Measurements from ENCODE around the gene JAGN1. TPM values are rescaled to one million over a fixed set of nuclear protein-coding genes. Genes with fewer than 3 reads are reported as not detected.
A peak's percentile ranks its signal among the peaks of the same experiment; 100 is the strongest.
"Not testable (repeated sequence)": the region's sequence is repeated elsewhere in the genome, so short reads cannot be mapped to it uniquely, and the experiment has no call there.

JAGN1 gene
- polyA plus RNA-seq, result 46.4 TPM

DNA sequence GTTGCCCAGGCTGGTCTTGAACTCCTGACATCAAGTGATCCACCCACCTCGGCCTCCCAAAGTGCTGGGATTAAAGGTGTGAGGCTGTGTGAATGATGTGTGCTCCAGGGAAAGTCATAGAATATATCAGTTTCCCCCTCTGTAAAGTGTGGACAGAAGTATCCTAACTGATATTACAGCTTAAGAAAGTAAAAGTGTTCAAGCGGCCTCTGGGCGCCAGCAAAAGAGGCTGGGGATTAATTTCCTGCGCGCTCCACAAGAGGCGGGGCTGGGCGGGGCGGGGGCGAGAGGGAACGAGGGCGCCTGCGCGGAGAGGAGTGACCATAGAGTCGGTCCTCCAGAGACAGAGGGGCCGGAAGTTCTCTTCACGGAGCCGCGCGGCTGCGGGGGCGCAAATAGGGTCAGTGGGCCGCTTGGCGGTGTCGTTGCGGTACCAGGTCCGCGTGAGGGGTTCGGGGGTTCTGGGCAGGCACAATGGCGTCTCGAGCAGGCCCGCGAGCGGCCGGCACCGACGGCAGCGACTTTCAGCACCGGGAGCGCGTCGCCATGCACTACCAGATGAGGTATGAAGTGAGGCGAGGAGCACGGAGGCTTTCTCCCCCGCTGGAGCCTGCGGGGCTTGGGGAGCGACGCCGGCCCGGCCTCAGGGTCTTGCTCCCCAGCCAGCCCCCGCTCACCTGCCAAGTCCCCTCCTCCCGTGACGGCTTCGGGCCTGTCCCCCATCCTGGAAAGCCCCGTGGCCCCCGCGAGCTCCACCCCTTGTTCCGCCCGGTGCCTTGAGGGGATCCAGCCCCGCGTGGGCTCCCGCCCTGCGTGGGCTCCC lies at the start of gene JAGN1:
Gene JAGN1 (plus strand): TSS at position 362 of the 823 bp plus-strand sequence. CDS start 113 bp downstream, at position 475.
- Mint-ChIP-seq H3K9me3 (no peaks in the 10 kb centered on the region), H3K4me3 (peak within 1 kb of the TSS; percentile 97 to 100 (median 98)), H3K4me1 (peaks cover 14 to 28% (median 16%) of the 10 kb centered on the region in 3 donors), H3K36me3 (peaks cover 2% of the 10 kb centered on the region), H3K27me3 (no peaks in the 10 kb centered on the region), H3K27ac (peak within 1 kb of the TSS; percentile 97 to 100 (median 100))

DNA sequence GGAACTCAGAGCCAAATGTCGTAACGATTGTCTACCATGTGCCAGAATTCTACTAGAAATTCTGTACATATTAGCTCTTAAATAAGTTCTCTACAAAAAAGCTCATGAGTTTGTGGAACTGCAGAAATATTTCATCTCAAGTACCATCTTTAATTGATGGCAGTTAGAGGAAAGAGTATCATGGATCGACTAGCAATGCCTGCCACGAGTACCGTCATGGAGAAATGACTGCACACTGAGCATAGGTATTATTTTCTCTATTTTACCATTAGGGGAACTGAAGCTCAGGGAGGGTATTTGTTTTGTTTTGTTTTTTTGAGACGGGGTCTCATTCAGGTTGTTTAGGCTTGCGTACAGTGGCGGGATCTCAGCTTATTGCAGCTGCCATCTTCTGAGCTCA lies 49.4 kb upstream of the JAGN1 start:
- Mint-ChIP-seq H3K27me3 (no peaks in the 10 kb centered on the region), H3K9me3 (no peaks in the 10 kb centered on the region), H3K4me3 (peak overlapping the region in 2 of 4 donors; percentile 32 to 99), H3K4me1 (peaks cover 6 to 13% (median 9%) of the 10 kb centered on the region in 3 donors), H3K36me3 (no peaks in the 10 kb centered on the region), H3K27ac (no peak overlapping the region)

DNA sequence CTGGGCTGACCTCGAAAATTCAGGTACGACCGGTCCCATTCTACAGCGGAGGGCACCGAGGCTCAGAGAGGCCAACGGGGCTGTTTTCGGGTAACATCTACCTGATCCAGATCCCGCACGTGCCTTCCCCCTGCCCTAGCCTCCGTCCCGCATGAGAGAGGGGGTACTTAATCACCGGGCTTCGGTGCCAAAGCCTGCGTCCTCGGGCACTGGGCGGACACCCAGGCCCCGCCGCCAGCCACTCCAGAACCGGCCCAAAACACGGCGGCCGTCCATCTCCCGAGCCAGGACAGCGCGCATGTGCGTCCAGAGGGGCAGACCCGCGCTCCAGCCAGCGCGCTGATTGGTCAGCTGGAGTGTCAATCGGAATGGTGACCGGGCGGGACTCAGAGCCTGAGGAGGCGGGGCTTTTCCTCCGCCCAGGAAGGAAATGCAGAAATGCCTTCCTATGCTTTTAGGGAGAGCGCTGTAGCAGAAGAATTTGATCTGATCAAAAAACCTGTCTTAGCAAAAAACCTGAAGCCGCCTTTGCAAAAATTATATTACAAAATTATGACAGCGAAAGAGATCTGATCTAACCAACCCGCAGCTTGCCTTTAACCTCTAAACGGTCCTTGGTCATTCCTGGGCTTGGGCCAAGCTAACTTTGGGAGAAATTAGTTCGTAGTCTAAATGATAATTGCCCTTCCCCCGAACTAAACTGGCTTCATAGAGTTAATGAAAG lies 46.5 kb upstream of the JAGN1 start, which contains the start of gene RPUSD3:
Gene RPUSD3 (minus strand): TSS at position 294 of the 724 bp plus-strand sequence. CDS start 18 bp downstream, at position 276.
- H3K27ac Mint-ChIP-seq, result peak within 1 kb of the TSS; percentile 67 to 97 (median 85)
- no peaks in the 10 kb centered on the region for H3K36me3 Mint-ChIP-seq
- H3K4me3 Mint-ChIP-seq, result peak within 1 kb of the TSS; percentile 98 to 99 (median 98)
- H3K4me1 Mint-ChIP-seq, result peaks cover 6 to 13% (median 9%) of the 10 kb centered on the region in 3 donors
- no peaks in the 10 kb centered on the region for H3K27me3 Mint-ChIP-seq
- no peaks in the 10 kb centered on the region for H3K9me3 Mint-ChIP-seq

DNA sequence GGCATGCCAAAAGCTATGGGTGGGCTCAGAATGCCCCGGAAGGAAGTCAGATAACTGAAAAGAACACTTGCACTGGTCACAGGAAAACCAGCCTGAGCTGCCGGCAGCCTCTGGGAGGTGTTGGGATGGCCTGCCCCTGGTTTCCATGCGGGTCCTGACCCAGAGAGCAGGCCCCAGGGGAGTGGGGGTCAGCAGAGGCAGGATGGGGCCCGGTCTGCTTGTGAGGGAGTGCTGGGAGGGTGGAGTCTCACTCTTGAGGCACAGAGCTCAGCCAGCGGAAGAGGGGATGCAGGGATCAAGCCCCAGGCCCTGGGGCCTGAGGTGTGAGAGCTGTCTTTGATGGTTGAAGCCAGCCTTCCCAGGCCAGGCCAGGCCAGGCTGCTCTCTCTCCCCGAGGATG lies 44.2 kb upstream of the JAGN1 start:
- no peak overlapping the region for H3K4me3 Mint-ChIP-seq
- peaks cover 2% of the 10 kb centered on the region for H3K27me3 Mint-ChIP-seq
- peak overlapping the region in 1 of 3 donors; percentile 35 for H3K27ac Mint-ChIP-seq
- peaks cover 6 to 13% (median 9%) of the 10 kb centered on the region in 3 donors for H3K4me1 Mint-ChIP-seq
- H3K9me3 Mint-ChIP-seq, result no peaks in the 10 kb centered on the region
- H3K36me3 Mint-ChIP-seq, result no peaks in the 10 kb centered on the region

DNA sequence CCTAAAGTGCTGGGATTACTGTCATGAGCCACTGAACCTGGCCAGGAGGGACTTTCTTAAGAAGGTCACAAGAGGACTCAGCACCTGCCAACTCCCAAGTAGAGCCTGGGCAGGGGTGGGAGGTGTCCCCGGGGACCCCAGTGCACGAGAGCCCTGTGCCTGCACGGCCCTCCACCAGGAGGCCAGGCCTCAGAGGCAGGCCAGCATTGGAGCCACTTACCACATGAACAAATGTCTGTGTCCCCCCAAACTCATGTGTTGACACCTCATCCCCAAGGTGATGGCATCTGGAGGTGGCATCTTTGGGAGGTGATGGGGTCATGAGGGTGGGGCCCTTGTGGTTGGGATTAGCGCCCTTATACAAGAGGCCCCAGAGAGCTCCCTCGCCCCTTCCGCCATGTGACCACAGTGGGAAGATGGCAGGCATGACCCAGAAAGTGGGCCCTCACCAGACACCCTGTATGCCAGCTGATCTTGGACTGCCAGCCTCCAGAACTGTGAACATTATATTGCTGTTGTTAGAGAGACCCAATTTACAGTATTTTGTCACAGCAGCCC lies 43.4 kb upstream of the JAGN1 start:
- H3K27ac Mint-ChIP-seq, result no peak overlapping the region
- peaks cover 6 to 13% (median 8%) of the 10 kb centered on the region in 3 donors for H3K4me1 Mint-ChIP-seq
- H3K9me3 Mint-ChIP-seq, result no peaks in the 10 kb centered on the region
- H3K4me3 Mint-ChIP-seq, result peak overlapping the region in 1 of 4 donors; percentile 8
- no peaks in the 10 kb centered on the region for H3K36me3 Mint-ChIP-seq
- H3K27me3 Mint-ChIP-seq, result peaks cover 5% of the 10 kb centered on the region

DNA sequence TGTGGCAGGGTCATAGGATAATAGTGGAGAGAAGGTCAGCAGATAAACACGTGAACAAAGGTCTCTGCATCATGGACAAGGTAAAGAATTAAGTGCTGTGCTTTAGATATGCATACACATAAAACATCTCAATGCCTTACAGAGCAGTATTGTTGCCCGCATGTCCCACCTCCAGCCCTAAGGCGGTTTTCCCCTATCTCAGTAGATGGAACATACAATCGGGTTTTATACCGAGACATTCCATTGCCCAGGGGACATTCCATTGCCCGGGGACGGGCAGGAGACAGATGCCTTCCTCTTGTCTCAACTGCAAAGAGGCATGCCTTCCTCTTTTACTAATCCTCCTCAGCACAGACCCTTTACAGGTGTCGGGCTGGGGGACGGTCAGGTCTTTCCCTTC lies 42.5 kb upstream of the JAGN1 start:
- not testable (repeated sequence) for H3K27ac Mint-ChIP-seq, H3K36me3 Mint-ChIP-seq

DNA sequence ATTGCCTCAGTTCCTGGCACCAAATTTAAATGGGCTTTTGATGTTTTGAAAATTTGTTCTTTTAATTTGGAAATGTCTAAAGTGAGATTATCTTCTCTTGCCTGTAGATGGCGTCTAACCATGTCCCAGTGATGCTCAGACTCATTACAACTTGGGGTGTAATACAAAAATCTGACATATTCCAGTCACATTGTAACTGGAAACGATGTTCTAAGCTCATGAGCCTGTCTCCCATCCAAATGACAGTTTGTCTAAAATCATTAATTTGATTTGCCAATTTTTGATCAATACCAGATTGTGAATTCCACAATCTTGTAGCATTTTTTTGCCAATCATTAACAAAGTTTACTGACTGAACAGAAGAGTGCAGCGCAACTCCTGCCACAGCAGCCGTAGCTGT lies 41.5 kb upstream of the JAGN1 start:
- H3K27ac Mint-ChIP-seq, result peak overlapping the region in 1 of 3 donors; percentile 33
- not testable (repeated sequence) for H3K4me1 Mint-ChIP-seq, H3K36me3 Mint-ChIP-seq, H3K27me3 Mint-ChIP-seq, H3K9me3 Mint-ChIP-seq
- peak overlapping the region in 1 of 4 donors; percentile 81 for H3K4me3 Mint-ChIP-seq

More for the DNA sequence above, 42.5 kb upstream of the JAGN1 start:
- H3K9me3 Mint-ChIP-seq, H3K4me3 Mint-ChIP-seq, H3K27me3 Mint-ChIP-seq, H3K4me1 Mint-ChIP-seq: not testable (repeated sequence)

DNA sequence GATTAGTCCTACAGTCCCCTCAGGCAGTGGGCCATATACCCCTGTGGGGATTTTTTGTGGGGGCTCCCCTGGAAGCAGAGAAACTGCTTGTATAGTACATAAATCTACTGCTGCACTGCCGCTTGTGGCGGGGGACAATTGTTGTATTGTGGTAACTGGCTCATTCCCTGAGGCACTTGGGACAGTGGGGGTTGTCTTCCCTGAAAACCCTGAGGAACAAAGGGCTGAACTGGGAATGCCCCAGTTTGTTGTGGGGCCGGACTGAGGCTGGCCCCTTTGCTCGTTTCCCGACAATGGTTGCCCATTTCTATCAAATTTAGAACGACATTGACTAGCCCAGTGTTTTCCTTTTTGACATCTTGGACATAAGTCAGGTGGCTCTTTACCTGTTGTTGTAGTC lies 39.0 kb upstream of the JAGN1 start:
- H3K4me1 Mint-ChIP-seq, H3K36me3 Mint-ChIP-seq, H3K4me3 Mint-ChIP-seq, H3K9me3 Mint-ChIP-seq, H3K27ac Mint-ChIP-seq, H3K27me3 Mint-ChIP-seq: not testable (repeated sequence)

DNA sequence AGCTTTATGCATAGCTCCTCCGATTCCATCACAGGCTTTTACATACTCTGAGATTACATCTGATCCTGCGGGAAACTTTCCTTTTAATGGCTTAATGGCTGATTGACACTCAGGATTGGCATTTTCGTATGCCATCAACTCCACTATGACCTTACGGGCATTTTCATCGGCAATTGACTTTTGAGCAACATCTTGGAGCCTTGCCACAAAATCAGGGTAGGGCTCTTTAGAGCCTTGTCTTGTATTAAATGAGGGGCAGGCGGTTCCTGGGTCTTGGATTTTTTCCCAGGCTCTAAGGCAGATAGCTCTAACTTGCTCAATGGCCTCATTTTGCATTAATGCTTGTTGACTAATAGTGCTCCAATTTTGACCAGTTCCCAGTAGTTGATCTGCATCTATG lies 38.5 kb upstream of the JAGN1 start:
- not testable (repeated sequence) for H3K27me3 Mint-ChIP-seq, H3K4me3 Mint-ChIP-seq, H3K4me1 Mint-ChIP-seq, H3K36me3 Mint-ChIP-seq, H3K9me3 Mint-ChIP-seq
- peak overlapping the region in 1 of 3 donors; percentile 46 for H3K27ac Mint-ChIP-seq

DNA sequence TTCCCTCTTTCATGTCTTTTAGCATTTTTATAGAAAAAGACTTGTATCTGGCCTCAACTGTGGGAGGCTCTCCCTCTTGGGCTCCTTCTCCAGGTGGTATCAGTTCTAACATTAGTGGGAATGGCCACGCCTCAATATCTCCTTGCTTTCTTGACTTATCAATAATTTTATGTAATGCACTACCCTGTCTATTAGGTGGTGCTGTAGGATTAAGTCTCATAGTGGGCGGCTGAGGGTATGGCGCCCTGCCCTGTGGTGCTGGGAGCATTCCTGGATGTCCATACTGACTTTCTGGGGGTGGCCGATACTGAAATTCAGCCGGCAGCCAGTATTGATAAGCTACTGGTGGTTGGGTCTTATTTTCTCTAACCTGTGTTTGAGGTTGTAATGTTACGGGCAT lies 37.9 kb upstream of the JAGN1 start:
- no peaks in the 10 kb centered on the region for H3K9me3 Mint-ChIP-seq
- H3K4me1 Mint-ChIP-seq, result no peaks in the 10 kb centered on the region
- peaks cover 4% of the 10 kb centered on the region for H3K36me3 Mint-ChIP-seq
- no peak overlapping the region for H3K27ac Mint-ChIP-seq
- no peak overlapping the region for H3K4me3 Mint-ChIP-seq
- H3K27me3 Mint-ChIP-seq, result peaks cover 8% of the 10 kb centered on the region

DNA sequence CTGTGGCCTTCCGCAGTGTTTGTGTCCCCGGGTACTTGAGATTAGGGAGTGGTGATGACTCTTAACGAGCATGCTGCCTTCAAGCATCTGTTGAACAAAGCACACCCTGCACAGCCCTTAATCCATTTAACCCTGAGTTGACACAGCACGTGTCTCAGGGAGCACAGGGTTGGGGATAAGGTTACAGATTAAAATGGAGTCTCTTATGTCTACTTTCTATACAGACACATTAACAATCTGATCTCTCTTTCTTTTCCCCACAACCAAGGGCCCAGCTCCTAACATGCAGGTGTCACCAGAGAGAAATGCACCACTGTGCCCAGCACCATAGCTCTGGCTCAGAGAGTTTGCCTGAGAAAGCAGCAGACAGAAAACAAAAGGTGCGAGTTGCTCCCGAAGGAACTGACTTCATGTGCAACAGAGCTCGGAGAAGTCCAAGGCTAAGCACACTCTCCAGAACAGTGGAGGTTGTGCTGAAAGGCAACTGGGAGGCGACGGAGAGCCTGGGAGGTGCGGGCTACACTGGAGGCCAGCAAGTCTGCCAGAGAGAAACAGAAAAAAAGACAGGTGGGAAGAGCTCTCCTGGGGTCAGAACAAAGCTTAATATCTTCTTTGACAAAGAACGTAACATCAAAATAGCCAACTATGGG lies 36.0 kb upstream of the JAGN1 start:
- not testable (repeated sequence) for H3K9me3 Mint-ChIP-seq, H3K4me3 Mint-ChIP-seq, H3K36me3 Mint-ChIP-seq, H3K4me1 Mint-ChIP-seq, H3K27ac Mint-ChIP-seq, H3K27me3 Mint-ChIP-seq

DNA sequence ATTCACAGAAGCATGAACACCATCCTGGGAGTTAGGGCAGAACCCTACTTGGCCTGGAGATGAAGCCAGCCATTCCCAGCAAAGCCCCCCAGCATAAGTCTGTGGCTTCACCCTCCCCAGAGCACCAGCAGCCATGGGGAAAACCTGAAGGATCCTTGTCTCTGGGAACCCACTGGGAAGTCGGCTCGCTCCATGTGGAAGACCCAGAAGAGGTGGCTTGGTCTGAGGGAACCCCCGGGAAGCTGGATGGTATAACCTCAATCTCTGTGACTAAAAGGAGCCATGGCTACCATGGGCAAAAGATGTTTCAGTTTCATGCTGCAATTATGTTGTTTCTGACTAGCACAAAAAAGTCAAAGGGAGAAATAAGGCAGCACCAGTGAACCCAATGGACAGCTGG lies 34.8 kb upstream of the JAGN1 start:
- H3K9me3 Mint-ChIP-seq, result no peaks in the 10 kb centered on the region
- no peaks in the 10 kb centered on the region for H3K4me1 Mint-ChIP-seq
- no peak overlapping the region for H3K4me3 Mint-ChIP-seq
- H3K36me3 Mint-ChIP-seq, result peaks cover 4% of the 10 kb centered on the region
- H3K27me3 Mint-ChIP-seq, result peaks cover 8% of the 10 kb centered on the region
- no peak overlapping the region for H3K27ac Mint-ChIP-seq

DNA sequence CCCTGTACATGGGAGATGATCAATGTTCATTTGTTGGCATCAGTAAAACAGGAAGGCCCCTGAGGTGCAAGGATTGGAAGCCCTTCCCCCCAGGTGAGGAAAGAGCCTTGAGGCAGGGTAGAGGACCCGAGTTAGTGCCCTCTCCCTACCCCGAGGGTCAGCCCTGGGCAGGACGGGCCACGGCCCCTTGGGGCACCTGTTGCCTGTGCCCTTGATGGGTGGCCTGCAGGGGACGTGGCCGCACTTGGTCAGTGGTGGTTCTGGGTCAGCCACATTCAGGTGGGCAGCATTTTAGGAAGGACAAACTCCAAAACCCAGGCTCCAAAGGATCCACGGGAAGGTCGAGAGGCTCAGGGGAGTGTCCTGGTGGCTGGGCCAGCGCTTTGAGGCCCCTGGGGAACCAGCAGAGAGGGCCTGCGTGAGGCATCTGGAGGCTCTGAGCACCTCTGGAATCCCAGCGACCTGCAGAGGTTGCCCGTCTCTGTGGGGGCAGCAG lies 30.8 kb upstream of the JAGN1 start:
- Mint-ChIP-seq H3K4me1 (peaks cover 0 to 2% (median 0%) of the 10 kb centered on the region in 3 donors), H3K4me3 (no peak overlapping the region), H3K36me3 (peaks cover 3% of the 10 kb centered on the region), H3K9me3 (no peaks in the 10 kb centered on the region), H3K27me3 (no peaks in the 10 kb centered on the region), H3K27ac (no peak overlapping the region)

DNA sequence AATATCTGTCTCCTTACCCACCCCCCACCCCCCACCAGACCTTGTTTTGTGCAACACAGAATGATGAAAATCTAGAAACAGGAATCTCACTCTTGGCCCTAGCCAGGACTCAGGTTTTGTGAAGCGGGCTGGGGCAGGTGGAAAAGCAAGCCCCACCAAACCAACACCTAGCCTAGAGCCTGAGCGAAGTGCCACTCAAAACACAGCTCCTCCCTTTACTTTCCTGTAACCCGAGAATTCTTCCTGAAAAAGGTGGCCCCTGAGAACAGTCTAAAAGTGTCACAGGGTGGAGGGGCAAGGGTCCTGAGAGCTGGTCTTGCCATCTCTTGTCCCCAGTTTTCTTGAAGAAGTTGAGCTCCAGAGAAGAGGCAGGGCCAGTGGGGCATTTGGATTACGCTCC lies 29.2 kb upstream of the JAGN1 start:
- H3K9me3 Mint-ChIP-seq, result no peaks in the 10 kb centered on the region
- peaks cover 0 to 2% (median 0%) of the 10 kb centered on the region in 3 donors for H3K4me1 Mint-ChIP-seq
- H3K27ac Mint-ChIP-seq, result no peak overlapping the region
- no peak overlapping the region for H3K4me3 Mint-ChIP-seq
- H3K36me3 Mint-ChIP-seq, result no peaks in the 10 kb centered on the region
- no peaks in the 10 kb centered on the region for H3K27me3 Mint-ChIP-seq
